GM19023 (cell line): ENCODE results near the gene FCRLA.
"Not testable (repeated sequence)": the region's sequence is repeated elsewhere in the genome, so short reads cannot be mapped to it uniquely, and the experiment has no call there.

Experiments used
- ATAC-seq: cut with Tn5 transposase; IDR thresholded peaks from one replicate; pipeline ENCODE4 v1.9.1; 2021; ENCODE audit warnings: mild to moderate bottlenecking, moderate library complexity; ENCODE audit not compliant: unreplicated experiment

FCRLA gene

GRCh38 chr1:161706482-161707347 is at the start of gene FCRLA:
TSS of gene FCRLA (plus strand) at chr1:161707229. CDS start at chr1:161707265, 36 bp downstream.
- peak; percentile 73 for ATAC-seq

DNA sequence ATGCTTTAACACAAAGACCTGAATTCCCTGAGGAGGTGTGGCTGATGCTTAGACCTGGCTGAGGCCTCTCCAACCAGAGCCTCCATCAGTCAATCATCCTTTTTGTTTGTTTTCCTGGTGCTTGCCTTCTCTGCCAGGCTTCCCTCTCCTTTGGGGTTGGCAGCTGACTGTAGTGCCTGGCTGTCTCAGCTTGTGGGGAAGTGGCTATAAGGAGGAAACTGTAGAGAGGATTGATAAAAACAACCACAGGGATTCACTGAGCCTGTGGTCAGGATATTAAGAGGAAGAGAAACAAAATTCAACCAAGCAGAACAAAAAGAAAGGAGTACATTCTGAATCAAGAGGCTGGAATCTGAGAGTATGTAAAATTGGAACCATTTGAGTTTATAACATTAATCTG is 48.5 kb upstream of the FCRLA start:
- not testable (repeated sequence) for ATAC-seq

DNA sequence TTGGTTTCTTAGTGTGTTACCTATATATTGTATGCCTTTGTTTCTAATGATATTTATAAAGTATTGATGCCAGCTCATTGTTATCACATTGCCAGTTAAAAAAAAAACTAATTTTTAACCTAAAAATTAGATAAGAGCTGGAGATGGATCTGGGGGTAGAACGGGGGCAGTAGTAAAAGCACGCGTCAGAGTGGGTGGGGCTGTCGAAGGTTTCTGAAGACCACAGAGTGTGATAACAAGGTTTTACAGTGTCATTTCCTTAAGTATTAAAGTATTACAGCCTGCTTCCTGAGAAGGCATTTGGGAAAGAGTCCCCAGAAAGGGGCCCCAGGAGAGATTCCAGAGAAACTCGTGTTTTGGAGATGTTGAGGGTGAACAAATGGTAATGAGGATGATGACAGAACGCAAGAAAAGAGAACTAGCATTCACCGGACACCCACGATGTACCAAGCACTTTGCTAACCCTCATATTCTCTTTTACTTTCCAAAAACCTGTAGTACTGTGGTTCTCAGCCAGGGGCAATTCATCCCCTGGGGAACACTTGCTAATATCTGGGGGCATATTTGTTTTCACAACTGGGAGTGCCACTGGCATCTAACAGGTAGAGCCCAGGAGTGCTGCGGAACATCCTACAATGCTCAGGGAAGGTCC is 45.2 kb upstream of the FCRLA start:
- not testable (repeated sequence) for ATAC-seq

- ATAC-seq = peak; percentile 64
Observed at GRCh38 chr1:161662684-161663339, 44.2 kb upstream of the FCRLA start, which contains the start of gene FCGR2B. TSS of gene FCGR2B (plus strand) at chr1:161663143. CDS start at chr1:161663242, 99 bp downstream.

DNA sequence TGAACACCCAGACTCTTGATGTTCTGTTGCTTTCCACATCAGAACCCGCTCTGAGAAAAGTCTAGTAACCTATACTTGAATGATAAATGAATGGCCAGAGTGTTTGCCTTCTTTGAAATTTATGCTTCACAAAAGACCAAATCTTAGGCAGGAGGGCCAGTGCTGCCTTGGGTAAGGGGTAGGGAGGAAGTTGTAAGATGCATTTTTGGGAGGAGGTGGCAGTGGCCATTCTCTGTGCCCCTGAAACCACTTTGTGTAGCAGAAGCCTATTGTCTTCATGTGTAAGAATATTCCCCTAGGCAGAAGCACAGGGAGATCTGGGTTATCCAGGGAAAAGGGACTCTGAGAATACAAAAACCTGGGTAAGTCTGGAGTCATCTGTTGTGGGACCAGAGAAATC is 43.5 kb upstream of the FCRLA start:
- peak; percentile 11 for ATAC-seq

DNA sequence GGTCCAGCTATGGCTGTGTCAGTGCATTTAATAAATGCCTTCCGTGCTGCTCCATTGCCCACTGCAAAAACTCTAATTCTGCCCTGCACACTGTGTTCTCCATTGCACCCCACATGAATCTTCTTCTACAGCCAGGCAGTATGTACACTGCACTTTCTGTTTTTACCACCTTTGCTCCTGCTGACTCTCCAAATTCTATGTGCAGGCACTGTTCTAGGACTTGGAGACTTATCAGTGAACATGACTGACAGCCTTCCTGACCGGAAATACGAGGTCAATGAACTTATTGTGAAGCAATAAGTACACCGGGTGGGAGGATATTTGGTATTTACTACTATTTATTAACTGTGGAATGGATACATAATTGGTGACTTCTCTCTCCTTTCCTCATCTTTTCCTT is 42.3 kb upstream of the FCRLA start:
- ATAC-seq = not testable (repeated sequence)

DNA sequence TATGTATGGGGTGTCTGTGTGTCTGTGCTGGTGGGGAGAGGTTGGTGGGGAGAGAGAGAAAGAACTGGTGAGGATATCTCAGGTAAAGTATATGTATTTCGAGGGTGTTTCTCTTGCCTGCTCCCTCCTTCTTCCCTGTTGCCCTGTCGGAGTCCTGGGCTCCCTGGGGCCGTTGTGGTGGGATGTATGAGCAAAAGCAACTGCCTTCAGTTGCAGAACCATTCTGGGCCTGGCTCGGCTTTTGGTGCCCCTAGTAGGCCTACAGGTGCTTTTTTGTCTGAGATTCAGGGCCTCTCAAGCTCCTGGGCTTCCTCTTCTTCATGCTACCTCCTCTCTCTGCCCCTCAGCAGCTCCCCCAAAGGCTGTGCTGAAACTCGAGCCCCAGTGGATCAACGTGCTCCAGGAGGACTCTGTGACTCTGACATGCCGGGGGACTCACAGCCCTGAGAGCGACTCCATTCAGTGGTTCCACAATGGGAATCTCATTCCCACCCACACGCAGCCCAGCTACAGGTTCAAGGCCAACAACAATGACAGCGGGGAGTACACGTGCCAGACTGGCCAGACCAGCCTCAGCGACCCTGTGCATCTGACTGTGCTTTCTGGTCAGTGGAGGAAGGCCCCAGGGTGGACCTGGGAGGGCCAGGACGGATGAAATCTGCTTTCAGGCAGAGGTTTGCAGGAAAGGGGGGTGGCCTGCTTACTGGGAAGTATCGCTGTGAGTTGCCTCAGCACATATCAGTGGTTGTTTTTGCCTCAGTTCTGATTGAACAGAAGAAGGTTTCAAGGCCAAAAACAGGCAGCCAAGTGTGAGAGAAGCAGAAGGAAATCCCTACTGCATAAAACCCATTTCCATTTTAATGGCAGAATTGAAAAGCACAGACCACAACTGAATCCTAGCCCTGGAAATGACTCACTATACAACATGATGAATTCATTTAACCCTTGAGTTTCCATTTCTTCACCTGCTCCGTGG is 35.7 kb upstream of the FCRLA start:
- not testable (repeated sequence) for ATAC-seq

- ATAC-seq = not testable (repeated sequence)
Observed at GRCh38 chr1:161673437-161673836, 33.6 kb upstream of the FCRLA start.

GRCh38 chr1:161674447-161674846 is 32.6 kb upstream of the FCRLA start:
- ATAC-seq = not testable (repeated sequence)

- ATAC-seq = not testable (repeated sequence)
Observed at GRCh38 chr1:161674908-161675307, 32.1 kb upstream of the FCRLA start.

- ATAC-seq = no peak
Observed at GRCh38 chr1:161676441-161676840, 30.6 kb upstream of the FCRLA start.

GRCh38 chr1:161676958-161677689 is 29.9 kb upstream of the FCRLA start:
- no peak for ATAC-seq

GRCh38 chr1:161678500-161678899 is 28.5 kb upstream of the FCRLA start:
- no peak for ATAC-seq

GRCh38 chr1:161681879-161682278 is 25.1 kb upstream of the FCRLA start:
- ATAC-seq = no peak

GRCh38 chr1:161688946-161689345 is 18.1 kb upstream of the FCRLA start:
- no peak for ATAC-seq

DNA sequence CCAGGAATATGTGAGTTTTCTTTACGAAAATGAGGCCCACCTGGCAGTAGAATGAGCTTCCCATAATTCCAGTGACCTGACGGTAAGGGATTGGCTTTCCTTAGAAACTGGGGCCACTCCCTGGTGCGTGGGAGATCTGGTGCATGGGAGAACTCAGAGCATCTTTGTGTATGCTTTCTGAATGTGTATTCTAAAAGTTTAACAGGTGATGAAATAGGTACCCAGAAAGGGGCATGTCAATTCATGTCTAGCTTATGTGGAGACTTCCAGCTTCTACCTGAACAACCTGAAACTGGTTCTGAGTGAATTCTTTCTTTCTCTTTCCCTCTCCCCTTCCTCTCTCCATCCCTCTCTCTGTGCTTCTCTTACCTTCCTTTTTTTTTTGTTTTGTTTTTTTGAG is 15.2 kb upstream of the FCRLA start:
- no peak for ATAC-seq

DNA sequence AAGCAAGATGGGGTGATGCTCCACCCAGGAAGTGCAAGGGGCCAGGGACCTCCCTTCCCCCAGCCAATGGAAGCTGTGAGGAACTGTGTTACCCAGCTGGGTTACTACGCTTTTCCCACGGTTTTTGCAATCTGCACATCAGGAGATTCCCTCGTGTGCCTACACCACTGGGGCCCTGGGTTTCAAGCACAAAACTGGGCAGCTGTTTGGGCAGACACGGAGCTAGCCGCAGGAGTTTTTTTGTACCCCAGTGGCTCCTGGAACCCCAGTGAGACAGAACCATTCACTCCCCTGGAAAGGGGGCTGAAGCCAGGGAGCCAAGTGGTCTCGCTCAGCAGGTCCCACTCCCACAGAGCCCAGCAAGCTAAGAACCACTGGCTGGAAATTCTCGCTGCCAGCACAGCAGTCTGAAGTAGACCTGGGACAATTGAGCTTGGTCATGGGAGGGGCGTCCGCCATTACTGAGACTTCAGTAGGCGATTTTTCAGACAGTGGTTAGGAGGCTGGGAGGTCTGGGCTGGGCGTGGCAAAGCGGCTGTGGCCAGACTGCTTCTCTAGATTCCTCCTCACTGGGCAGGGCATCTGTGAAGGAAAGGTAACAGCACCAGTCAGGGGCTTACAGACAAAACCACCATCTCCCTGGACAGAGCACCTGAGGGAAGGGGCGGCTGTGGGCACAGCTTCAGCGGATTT is 13.9 kb upstream of the FCRLA start:
- ATAC-seq = not testable (repeated sequence)

DNA sequence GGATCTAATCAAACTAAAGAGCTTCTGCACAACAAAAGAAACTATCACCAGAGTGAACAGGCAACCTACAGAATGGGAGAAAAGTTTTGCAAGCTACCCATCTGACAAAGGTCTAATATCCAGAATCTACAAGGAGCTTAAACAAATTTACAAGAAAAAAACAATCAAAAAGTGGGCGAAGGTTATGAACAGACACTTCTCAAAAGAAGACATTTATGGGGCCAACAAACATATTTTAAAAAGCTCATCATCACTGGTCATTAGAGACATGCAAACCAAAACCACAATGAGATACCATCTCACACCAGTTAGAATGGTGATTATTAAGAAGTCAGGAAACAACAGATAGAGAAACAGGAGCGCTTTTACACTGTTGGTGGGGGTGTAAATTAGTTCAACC is 8.7 kb upstream of the FCRLA start:
- ATAC-seq = not testable (repeated sequence)

DNA sequence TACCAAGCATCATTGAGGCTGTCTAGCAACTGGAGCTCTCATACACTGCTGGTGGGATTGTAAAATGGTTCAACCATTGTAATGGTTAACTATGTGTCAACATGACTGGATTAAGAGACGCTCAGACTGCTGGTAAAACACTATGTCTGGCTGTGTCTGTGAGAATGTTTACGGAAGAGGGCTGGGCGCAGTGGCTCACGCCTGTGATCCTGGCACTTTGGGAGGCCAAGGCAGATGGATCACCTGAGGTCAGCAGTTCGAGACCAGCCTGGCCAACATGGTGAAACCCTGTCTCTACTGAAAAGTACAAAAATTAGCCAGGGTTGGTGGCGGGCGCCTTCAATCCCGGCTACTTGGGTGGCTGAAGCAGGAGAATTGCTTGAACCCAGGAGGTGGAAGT is 4.8 kb upstream of the FCRLA start:
- ATAC-seq = no peak
